ENCODE data around the gene HIVEP2. TPM values are rescaled to one million over a fixed set of nuclear protein-coding genes. Genes with fewer than 3 reads are reported as not detected.

The HIVEP2 gene
- total and polyA plus RNA-seq, 3 donors from 2014 or later = 4.7 to 10.8 (median 10.7) TPM

DNA sequence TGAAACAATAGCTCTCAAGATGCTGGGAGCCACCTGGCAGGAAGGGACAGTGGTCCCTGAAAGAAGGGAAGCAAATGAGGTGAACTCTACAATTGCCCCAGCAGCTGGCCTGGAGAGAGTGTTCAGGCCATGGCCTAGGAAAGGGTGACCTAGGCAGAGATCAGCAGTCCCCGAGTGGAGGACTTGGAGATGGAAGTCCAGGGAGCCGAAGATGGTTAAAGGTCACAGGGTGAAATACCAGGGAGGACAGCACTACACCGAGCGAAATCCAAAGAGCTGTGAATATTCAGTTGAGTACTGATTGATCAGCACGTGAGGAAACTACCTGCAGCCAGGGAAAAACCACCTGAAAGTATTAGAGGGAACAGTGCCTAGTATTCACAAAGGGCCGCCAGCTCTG lies 133.1 kb downstream of the HIVEP2 start:
- no peak for DNase-seq
- 88 to 93% methylated on average over 6 of the region's 6 CpGs for WGBS, 2 donors
- Histone ChIP-seq H3K9me3 (no peaks in the 10 kb centered on the region), H3K4me3 (no peak overlapping the region), H3K36me3 (ENCODE audit: low read depth, missing control alignments) (no peaks in the 10 kb centered on the region), H3K4me1 (no peaks in the 10 kb centered on the region), H3K27ac (no peak overlapping the region), H3K27me3 (no peaks in the 10 kb centered on the region)
- TF ChIP-seq POLR2A (IDR thresholded peaks at IDR 0.05) (no peak), CTCF (IDR thresholded peaks at IDR 0.05) (no peak)
- intact Hi-C loops (cut with DNase I; ENCODE audit: low total_unique reads) = no loop called here

- WGBS, 2 donors = 81% methylated on average over 6 of the region's 6 CpGs
- intact Hi-C loops (cut with DNase I; ENCODE audit: low total_unique reads) = no loop called here
- no peaks in the 10 kb centered on the region for H3K4me1 ChIP-seq
- H3K27me3 ChIP-seq = no peaks in the 10 kb centered on the region
- no peak overlapping the region for H3K4me3 ChIP-seq
- no peaks in the 10 kb centered on the region for H3K36me3 ChIP-seq (ENCODE audit: low read depth, missing control alignments)
- no peaks in the 10 kb centered on the region for H3K9me3 ChIP-seq
- H3K27ac ChIP-seq = no peak overlapping the region
- no peak for TF ChIP-seq CTCF (IDR thresholded peaks at IDR 0.05)
- DNase-seq = no peak
These were observed 133.9 kb downstream of the HIVEP2 start for GRCh38 chr6:142810952-142811514.

- no peaks in the 10 kb centered on the region for H3K9me3 ChIP-seq
- H3K4me3 ChIP-seq = no peak overlapping the region
- TF ChIP-seq CTCF (IDR thresholded peaks at IDR 0.05) (no peak), POLR2A (IDR thresholded peaks at IDR 0.05) (no peak)
- H3K4me1 ChIP-seq = no peaks in the 10 kb centered on the region
- DNase-seq = no peak
- WGBS, 2 donors = 88 to 96% methylated on average over 2 of the region's 2 CpGs
- H3K36me3 ChIP-seq (ENCODE audit: low read depth, missing control alignments) = no peaks in the 10 kb centered on the region
- intact Hi-C loops (cut with DNase I; ENCODE audit: low total_unique reads) = no loop called here
- H3K27ac ChIP-seq = no peak overlapping the region
- H3K27me3 ChIP-seq = no peaks in the 10 kb centered on the region
These were observed 135.0 kb downstream of the HIVEP2 start for GRCh38 chr6:142809947-142810346.

- Histone ChIP-seq H3K27ac (no peak overlapping the region), H3K4me1 (no peaks in the 10 kb centered on the region), H3K27me3 (no peaks in the 10 kb centered on the region), H3K9me3 (no peaks in the 10 kb centered on the region), H3K36me3 (ENCODE audit: low read depth, missing control alignments) (no peaks in the 10 kb centered on the region), H3K4me3 (no peak overlapping the region)
- intact Hi-C loops (cut with DNase I; ENCODE audit: low total_unique reads) = no loop called here
- 86 to 88% methylated on average over 5 of the region's 5 CpGs for WGBS, 2 donors
- no peak for DNase-seq
- no peak for TF ChIP-seq POLR2A (IDR thresholded peaks at IDR 0.05)
- TF ChIP-seq CTCF (IDR thresholded peaks at IDR 0.05) = no peak
These were observed 136.4 kb downstream of the HIVEP2 start for GRCh38 chr6:142808405-142809061.

DNA sequence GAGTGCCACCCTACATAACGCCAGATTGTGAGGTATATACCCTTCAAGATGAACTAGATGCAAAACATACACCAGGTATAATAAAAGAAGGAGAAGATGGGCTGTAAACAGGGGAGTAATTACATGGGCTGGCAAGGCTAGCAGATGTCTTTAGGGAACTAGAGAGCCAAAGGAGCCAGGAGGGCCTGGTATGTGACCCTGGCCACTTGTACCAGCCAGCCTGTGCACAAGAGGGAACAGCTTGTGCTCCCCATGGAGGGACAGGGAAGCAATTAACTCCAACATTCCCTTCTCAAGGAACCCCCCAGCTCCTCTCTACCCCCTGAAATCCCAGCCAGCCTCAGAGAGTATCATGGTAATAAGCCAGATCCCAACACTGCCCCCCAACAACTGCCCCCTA lies 139.9 kb downstream of the HIVEP2 start:
- no peak for TF ChIP-seq POLR2A (IDR thresholded peaks at IDR 0.05)
- TF ChIP-seq CTCF (IDR thresholded peaks at IDR 0.05) = no peak
- Histone ChIP-seq H3K4me3 (no peak overlapping the region), H3K4me1 (no peaks in the 10 kb centered on the region), H3K9me3 (no peaks in the 10 kb centered on the region), H3K27me3 (no peaks in the 10 kb centered on the region), H3K36me3 (ENCODE audit: low read depth, missing control alignments) (no peaks in the 10 kb centered on the region), H3K27ac (no peak overlapping the region)
- 86 to 87% methylated on average over 1 of the region's 1 CpG for WGBS, 2 donors
- intact Hi-C loops (cut with DNase I; ENCODE audit: low total_unique reads) = no loop called here
- DNase-seq = no peak
